CD4-positive, alpha-beta T cell treated with Interleukin-1 beta for 1 hour (primary cell): ENCODE measurements around the gene EEF1AKMT2.
"Not testable (repeated sequence)": the region's sequence is repeated elsewhere in the genome, so short reads cannot be mapped to it uniquely, and the experiment has no call there.

Experiments
- DNase-seq, 2 donors: peaks; one replicate each; pipeline ENCODE4 v3.0.0-alpha.2; 2020 to 2022

The EEF1AKMT2 gene

GRCh38 chr10:124791547-124792348 lies at the start of gene EEF1AKMT2:
Gene EEF1AKMT2, minus strand, starts transcription at chr10:124791887. Its CDS starts 54 bp downstream, at chr10:124791833.
- DNase-seq = peak; percentile 86 to 87

- DNase-seq = no peak
Measured at GRCh38 chr10:124837687-124838086, 46.0 kb upstream of the EEF1AKMT2 start.

GRCh38 chr10:124831116-124831515 lies 39.4 kb upstream of the EEF1AKMT2 start:
- DNase-seq = no peak

GRCh38 chr10:124830445-124830844 lies 38.8 kb upstream of the EEF1AKMT2 start:
- DNase-seq = no peak

- no peak for DNase-seq
Measured at GRCh38 chr10:124829447-124830115, 37.9 kb upstream of the EEF1AKMT2 start.

- peak in 1 of 2 donors; percentile 33 for DNase-seq
Measured at GRCh38 chr10:124827474-124827873, 35.8 kb upstream of the EEF1AKMT2 start.

- DNase-seq = no peak
Measured at GRCh38 chr10:124826262-124826661, 34.6 kb upstream of the EEF1AKMT2 start.

- DNase-seq = no peak
Measured at GRCh38 chr10:124825702-124826101, 34.0 kb upstream of the EEF1AKMT2 start.

- not testable (repeated sequence) for DNase-seq
Measured at GRCh38 chr10:124824932-124825331, 33.2 kb upstream of the EEF1AKMT2 start.

- no peak for DNase-seq
Measured at GRCh38 chr10:124824507-124824906, 32.8 kb upstream of the EEF1AKMT2 start.

GRCh38 chr10:124821520-124821919 lies 29.8 kb upstream of the EEF1AKMT2 start:
- no peak for DNase-seq

- DNase-seq = no peak
Measured at GRCh38 chr10:124820121-124820520, 28.4 kb upstream of the EEF1AKMT2 start.

- DNase-seq = peak; percentile 14 to 19
Measured at GRCh38 chr10:124802313-124802675, 10.6 kb upstream of the EEF1AKMT2 start.

- no peak for DNase-seq
Measured at GRCh38 chr10:124799211-124799610, 7.5 kb upstream of the EEF1AKMT2 start.

- DNase-seq = no peak
Measured at GRCh38 chr10:124798781-124799180, 7.1 kb upstream of the EEF1AKMT2 start.

- DNase-seq = no peak
Measured at GRCh38 chr10:124798364-124798763, 6.7 kb upstream of the EEF1AKMT2 start.

- DNase-seq = no peak
Measured at GRCh38 chr10:124792998-124793352, 1.3 kb upstream of the EEF1AKMT2 start.

- not testable (repeated sequence) for DNase-seq
Measured at GRCh38 chr10:124782900-124783299, 8.8 kb downstream of the EEF1AKMT2 start.

- no peak for DNase-seq
Measured at GRCh38 chr10:124768791-124769190, 22.9 kb downstream of the EEF1AKMT2 start.

- DNase-seq = no peak
Measured at GRCh38 chr10:124765256-124765655, 26.4 kb downstream of the EEF1AKMT2 start.

GRCh38 chr10:124763267-124763666 lies 28.4 kb downstream of the EEF1AKMT2 start:
- no peak for DNase-seq

GRCh38 chr10:124762281-124762680 lies 29.4 kb downstream of the EEF1AKMT2 start:
- DNase-seq = no peak

GRCh38 chr10:124756156-124756903 lies 35.4 kb downstream of the EEF1AKMT2 start:
- no peak for DNase-seq

- no peak for DNase-seq
Measured at GRCh38 chr10:124755581-124755980, 36.1 kb downstream of the EEF1AKMT2 start.
